ENCODE results near the gene MTHFD1L.
"Not testable (repeated sequence)": the region's sequence is repeated elsewhere in the genome, so short reads cannot be mapped to it uniquely, and the experiment has no call there.

MTHFD1L gene

DNA sequence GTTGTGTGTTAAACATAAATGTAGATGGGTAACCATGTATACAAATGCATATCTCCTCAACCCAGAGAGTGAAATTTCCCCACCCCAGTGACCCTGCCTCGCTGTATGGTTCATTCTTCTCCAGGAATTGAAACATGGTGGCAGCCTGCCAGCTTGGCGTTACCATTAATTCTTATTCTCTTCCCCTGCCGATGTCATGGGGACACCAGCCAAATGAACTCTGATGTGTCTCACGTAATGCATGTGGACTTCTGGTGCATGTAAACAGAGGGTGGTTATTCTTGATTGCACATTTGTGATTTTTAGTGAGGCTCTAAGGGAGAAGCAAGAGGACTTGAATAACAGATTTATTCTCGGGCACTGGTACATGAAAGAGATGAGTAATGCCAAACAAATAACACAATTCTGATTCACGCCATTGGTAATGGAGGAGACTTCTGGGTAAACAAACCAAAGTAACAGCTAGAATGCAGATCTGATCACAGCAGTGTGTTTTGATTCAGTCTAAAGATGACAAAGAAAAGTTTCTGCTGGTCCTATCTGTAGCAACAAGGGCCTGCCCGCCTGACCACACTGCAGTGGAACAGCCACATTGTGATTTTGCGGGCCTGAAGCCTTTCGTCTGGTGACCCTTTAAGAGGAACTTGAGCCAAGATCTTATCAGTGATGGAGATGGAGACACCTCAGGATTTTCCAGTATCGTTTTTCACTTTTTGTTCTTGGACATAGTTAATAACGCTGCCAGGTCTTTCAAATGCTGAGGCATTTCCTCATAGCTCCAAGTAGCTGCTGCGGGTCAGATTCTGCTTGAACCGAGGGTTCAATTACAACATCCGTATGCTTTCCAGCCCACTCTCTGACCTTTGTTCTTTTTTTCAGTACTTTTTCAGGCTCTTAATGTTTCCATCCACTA is 202.4 kb downstream of the MTHFD1L start:
- peak; percentile 62 for DNase-seq (ENCODE audit: low spot score)

DNA sequence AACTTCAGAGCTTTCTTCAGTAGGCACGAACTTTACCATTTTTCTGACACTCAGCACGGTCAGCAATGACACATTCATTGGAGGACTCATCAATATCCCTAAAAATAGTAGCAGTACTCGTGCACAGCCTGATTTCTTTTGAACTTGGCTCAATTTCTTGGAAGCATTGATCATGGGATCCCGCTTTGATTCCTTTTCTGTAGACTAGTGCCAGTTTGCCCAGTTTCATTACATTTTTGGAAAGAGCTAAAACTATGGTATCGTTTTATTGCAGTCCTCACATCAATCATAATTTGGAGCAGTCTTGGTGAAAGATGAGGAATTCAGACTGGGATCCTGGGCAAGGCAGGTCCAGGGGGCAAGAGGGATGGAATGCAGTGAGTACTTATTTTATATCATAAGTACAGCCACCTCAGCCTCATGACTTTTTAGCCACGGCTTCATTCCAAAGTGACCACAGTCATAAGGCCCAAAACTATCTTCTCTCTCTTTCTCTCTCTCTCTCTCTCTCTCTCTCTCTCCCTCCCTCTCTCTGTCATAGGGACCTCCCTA is 203.3 kb downstream of the MTHFD1L start:
- no peak for DNase-seq (ENCODE audit: low spot score)

DNA sequence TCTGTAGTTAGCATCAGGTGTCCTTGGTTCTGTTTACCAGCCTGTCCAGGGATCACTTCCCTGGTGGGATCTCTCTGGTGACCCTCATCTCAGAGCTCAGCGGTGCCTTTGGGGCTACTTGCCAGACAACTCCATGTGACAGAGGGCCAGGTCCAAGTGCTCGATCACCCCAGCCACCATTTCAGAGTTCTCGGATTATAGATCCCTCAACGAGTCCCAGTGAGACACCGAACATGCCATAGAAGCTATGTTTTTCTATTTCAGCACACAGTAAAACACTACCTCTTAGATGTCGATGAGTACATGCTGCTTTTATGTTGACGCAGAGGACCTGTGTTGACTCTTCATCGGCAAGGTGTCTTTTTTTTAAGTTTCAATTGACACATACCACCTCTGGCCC is 204.1 kb downstream of the MTHFD1L start:
- DNase-seq (ENCODE audit: low spot score) = no peak

DNA sequence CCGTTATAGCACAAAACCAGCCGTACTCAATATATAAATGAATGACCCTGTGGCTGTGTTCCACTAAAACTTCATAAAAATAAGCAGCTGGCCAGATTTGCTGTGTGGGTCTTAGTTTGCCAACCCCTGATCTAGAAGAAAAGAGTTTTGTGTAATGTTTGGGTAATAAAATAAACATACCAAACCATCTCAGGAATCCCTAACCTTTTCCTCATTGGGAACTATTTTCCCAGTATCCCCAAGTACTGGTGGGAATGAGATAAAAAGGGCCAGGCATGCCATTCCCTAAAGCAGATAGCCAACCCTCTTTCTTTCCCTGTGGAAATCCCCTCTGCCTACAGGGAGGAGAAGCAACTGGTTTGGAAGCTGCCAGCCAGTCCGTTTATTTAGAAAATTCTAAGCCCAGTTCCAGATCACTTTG is 205.1 kb downstream of the MTHFD1L start:
- peak; percentile 43 for DNase-seq (ENCODE audit: low spot score)

DNA sequence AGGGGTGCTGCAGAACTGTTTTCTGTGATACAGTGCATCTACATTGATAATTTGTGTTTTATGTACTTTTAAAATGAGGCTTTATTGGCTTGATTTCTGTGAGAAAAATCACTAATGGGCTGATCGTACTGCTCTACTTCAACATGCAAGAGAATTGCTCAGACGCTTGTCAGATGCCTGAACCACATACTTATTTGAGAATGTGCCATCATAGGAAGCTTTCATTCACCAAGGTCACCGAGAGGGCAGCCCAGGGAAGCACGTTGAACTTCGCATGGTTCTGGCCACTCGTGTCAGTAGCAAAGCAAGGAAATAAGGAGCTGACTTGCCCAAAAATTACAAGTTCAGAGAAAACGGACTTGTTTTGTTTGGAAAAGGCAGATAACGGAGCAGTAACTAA is 205.8 kb downstream of the MTHFD1L start:
- DNase-seq (ENCODE audit: low spot score) = peak; percentile 60

DNA sequence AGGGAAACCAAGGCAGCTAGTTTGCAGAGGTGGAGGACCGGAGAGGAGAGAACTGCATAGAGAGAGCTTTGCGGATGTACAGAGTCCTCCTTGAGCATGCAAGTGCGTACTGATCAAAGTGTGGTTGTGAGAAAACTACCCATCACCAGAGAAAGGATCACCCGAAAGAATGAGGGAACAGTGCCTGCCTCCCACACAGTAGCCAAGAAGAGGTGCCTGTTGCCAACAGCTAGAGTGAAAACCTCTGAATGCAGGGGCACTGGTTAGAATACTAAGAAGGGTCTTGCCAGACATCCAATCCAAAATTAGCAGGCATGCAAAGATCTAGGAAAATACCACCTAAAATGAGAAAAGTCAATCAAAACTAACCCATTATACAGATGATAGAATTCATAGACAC is 207.6 kb downstream of the MTHFD1L start:
- DNase-seq (ENCODE audit: low spot score) = no peak

DNA sequence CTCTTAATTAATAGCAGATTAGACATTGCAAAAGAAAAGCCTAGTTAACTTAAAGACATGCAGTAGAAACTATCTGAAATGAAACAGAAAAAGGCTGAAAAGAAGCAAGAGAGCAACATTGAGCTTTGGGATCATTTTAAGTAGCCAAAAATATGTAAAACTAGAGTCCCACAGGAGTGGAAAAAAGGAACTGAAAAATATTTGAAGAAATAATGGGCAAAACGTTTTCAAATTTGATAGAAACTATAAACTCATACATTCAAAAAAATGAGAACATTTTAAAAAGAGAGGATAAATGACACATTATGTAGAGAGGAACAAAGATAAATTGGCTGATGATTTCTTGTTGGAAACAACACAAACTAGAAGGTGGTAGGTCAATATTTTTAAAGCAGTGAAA is 208.2 kb downstream of the MTHFD1L start:
- no peak for DNase-seq (ENCODE audit: low spot score)

DNA sequence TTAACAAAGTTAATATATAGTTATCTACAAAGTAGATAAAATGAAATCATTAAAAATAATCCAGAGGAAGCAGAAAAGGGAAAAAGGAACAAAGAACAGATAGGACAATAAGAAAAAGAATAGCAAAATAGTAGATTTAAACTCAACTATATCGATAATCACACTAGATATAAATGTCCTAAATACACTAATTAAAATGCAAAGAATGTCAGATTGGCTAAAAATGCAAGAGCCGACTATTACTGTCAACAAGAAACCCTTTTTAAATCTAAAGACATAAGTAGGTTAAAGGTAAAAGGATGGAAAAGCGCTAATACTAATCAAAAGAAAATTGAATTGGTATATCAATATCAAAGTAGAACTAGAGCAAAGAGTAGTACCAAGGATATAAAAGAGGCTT is 209.5 kb downstream of the MTHFD1L start:
- DNase-seq (ENCODE audit: low spot score) = no peak

DNA sequence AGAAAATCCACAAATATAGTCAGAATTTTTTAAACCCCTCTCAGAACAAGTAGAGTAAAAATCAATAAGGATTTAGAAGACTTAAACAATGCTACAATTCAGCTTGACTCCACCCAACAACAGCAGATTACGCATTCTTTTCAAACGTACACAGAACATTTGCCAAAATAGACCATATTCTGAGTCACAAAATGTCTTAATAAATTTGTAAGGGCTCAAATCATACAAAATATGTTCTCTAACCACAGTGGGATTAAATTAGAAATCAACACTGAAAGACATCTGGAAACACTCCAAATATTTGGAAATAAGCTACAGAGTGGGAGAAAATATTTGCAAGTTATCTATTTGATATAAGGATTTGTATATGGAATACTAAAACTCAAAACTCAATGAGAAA is 210.0 kb downstream of the MTHFD1L start:
- DNase-seq (ENCODE audit: low spot score) = no peak

DNA sequence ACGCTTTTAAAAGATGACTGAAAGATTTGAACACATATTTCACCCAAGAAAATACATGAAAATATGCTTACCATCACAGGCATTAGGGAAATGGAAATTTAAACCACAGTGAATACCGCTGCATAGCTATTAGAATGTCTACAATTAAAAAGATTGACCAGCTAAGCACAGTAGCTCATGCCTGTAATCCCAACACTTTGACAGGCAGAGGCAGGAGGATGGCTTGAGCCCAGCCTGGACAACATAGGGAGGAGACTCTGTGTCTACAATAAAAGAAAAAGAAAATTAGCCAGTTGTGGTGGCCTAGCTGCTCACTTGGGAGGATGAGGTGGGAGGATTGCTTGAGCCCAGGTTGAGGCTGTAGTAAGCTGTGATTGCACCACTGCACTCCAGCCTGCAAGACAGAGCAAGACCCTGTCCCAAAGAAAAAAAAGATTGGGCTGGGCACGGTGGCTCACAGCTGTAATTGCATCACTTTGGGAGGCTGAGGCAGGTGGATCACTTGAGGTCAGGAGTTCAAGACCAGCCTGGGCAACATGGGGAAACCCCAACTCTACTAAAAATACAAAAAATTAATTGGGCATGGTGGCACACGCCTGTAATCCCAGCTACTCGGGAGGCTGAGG is 210.5 kb downstream of the MTHFD1L start:
- DNase-seq (ENCODE audit: low spot score) = no peak

DNA sequence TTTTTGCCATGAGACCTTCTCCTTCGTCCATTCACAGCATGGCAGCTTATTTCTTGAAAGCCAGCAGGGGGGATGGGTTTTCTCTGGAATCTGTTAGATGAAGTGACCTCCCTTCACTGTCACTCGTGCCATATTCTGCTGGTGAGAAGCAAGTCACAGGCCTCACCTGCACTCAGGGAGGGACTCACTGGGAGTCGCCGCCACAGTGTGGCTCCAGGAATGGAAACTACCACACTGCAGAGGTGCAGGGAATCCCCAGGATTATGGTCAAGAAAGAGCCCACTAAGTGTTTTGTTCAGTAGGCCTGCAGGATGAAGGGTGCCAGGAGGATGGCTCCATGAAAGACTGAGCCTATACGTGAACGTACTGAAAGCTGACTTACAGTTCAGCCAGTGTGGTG is 213.2 kb downstream of the MTHFD1L start:
- no peak for DNase-seq (ENCODE audit: low spot score)

DNA sequence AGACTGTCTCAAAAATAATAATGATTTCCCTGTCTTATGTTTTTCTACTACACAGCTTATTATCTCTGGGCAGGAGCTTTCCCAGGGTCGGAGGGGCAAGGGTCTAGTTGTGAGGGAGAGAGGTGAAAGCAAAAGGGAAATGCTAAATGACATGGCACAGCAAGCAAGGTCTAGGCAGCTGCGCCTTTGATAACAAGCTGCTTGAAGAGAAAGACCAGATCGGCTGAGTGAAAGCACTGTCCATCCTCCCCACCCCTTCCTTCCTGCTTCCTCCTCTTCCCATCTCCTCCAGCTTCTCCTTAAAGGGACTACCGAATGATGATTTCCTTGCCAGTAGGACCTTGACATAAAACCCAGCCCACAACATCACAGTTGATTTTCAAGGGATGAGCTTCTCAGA is 216.2 kb downstream of the MTHFD1L start:
- DNase-seq (ENCODE audit: low spot score) = no peak

DNA sequence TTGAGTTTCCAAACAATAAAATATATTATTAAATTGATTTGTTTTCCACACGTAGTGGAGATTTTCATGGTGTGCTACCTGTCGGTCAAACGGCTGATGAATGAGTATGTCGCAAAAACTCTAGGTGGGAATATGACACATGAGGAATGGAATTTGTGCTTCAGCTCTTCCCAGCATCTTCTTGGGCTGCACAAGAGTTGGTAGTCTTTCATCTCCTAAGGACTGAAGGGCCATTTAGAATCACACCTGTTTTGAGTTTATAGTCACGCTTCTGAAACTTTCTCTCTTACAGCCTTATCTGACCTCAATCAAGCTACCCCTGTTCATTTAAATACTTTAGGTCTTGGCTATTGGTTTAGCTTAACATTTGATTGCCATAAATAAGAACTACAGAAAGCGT is 216.6 kb downstream of the MTHFD1L start:
- no peak for DNase-seq (ENCODE audit: low spot score)

DNA sequence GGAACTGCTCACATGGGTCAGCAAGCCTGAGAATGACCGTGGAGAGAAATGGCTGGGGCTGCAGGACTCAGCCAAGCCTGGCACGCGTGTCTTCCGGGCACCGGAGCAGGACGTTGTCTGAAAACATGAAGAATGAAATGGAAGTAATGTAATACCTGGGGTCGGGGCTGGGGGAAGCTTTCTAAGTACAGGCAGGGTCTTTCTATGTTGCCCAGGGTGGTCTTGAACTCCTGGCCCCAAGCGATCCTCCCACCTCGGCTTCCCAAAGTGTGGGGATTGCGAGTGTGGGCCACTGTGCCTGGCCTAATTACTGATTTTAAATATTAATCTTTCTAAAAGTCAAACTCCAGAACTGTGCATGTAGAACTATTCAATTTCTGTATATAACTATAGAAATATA is 218.8 kb downstream of the MTHFD1L start:
- DNase-seq (ENCODE audit: low spot score) = no peak

DNA sequence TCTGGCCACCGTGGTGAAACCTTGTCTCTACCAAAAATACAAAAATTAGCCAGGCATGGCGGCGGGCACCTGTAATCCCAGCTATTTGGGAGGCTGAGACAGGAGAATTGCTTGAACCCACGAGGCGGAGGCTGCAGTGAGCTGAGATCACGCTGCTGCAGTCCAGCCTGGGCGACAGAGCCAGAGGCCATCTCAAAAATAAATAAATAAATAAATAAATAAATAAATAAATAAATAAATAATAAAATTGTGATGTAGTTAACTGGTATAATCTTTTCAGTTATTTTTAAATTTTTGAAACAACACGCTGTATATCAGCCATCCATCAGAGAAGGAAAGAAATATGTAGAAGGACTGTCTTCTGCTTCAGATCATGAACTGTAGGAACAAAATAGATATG is 221.6 kb downstream of the MTHFD1L start:
- DNase-seq (ENCODE audit: low spot score) = not testable (repeated sequence)

DNA sequence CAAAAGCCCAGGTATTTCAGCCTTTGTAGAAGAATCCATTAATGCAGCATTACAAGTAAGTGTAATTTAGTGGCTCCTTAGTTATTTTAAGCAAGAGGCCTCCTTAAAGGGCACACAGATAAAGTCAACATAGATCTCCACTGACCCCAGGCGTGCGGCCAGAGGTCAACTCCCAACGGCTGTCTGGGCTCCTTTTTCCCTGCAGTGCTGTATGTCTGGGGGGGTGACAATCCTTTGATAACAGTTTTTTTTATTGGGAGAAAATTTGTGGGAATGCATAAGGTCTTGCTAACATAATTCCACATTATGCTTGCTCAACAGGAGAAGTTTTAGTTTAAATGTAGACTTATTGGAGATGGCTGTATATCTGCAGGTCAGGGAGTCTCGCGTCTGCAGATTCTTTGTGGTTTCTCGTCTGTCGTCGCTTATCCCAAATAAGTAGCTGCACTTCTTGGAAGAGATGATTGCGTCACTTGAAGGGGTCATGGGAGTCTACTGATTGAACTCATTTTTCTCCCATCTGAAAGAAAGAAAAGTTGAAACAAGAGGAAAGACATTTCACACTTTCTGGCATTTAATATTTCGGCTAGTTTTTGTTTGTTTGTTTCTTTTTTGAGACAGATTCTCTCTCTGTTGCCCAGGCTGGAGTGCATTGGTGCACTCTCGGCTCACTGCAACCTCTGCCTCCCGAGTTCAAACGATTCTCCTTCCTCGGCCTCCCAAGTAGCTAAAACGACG is 222.5 kb downstream of the MTHFD1L start:
- peak; percentile 46 for DNase-seq (ENCODE audit: low spot score)

DNA sequence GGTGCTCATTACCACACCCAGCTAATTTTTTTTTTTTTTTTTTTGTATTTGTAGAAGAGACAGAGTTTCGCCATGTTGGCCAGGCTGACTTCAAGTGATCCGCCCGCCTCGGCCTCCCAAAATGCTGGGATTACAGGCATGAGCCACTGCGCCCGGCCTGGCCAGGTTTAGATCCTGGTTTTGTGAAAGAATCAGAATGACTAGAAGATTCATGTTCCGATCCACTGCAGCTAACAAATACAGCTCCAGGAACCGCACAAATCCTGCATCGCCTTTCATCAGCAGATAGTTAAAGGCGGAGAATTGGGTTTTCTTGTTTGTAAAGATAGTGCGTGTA is 223.1 kb downstream of the MTHFD1L start:
- no peak for DNase-seq (ENCODE audit: low spot score)

DNA sequence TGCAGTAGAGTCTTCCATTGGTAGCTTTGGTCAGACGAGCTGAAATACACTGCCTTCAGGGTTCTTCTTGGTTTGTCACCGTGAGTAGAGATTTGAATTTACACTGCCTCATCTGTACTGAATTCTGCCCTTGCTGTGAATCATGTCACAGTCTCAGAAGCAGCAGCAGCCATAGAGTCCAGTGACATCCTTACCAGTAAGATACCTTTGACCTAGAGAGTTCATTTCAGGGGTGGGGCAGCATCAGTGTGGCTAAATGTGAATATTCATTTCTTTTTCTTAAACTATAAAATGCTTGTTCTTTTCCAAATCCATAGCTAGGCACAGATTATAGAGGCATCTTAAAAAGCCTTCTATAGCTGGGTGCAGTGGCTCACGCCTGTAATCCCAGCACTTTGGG is 223.5 kb downstream of the MTHFD1L start:
- no peak for DNase-seq (ENCODE audit: low spot score)

DNA sequence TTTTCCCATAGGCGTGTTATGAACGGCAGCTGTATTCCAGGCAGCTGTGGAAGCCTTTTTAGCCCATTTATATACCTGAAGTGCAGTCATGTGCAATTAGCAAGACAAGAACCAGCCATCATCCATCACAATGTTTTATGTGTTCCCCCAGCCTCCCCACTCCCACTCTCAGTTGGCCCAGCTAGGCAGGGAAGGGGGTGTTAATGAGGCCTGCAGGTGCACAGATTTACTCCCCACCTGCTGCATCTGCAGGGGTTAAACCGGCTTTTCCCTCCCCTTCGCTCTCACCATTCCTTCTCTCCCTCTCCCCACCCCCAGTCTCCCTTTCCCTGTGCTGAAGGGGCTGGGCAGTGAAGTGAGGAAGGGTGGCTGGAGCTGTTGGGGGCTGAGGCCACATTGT is 224.5 kb downstream of the MTHFD1L start:
- DNase-seq (ENCODE audit: low spot score) = no peak

DNA sequence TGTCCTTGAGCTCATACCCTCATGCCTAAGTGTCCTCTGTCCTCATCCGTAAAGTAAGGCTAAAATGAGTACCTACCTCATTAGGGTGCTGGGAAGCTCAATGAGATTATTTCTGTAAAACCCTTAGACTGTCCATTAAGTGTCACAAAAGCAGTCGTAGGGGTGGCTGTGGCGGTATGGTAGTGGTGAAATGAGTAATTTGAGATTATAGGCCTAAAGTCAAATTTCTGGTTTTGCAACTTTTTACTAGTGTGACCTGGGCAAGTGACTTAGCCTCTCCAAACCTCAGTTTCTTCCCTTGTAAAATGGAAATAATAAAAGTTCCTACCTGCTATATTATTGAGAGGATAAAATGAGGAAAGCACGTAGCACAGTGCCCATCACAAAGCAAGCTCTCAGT is 226.1 kb downstream of the MTHFD1L start:
- no peak for DNase-seq (ENCODE audit: low spot score)

DNA sequence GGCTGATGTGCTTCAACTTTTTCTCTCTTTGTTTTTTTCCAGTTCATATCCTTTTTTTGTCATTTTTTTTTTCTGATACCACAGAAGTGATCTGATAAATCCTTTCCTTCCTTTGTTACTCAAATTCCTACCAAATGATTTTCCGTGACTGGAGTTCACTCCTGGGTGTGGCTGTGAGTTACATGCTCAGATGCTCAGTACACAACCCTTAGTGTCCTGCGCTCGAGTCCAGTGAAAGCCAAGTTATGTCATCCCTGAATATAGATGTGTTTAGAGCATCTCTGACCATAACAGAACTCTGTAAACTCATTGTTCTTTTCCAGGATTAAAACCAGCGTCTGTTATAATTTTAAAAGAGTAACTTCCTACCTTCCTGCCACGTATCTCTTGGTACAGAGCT is 227.1 kb downstream of the MTHFD1L start:
- DNase-seq (ENCODE audit: low spot score) = no peak

DNA sequence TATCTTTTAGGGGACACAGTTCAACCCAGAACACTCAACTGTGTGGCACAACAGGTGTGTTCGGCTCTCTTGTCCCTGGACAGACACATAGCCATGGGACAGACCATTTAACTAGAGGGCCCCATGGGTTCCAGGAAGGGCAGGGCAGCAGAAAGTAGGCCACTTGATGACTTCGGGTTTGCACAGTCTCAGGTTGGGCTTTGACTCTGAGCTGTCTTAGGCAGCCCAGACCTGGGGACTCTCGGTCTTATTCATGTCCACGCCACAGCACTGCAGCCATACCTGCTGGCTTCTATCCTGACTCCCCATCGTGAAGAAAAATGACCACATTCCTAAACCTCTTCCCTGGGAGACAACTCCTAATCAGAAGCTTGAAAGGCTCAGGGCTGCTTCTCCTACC is 228.2 kb downstream of the MTHFD1L start:
- DNase-seq (ENCODE audit: low spot score) = no peak

Measured in hepatic stellate cell (primary cell).